Measurements from ENCODE around the gene FMNL2.
A peak's percentile ranks its signal among the peaks of the same experiment; 100 is the strongest.

FMNL2 gene

DNA sequence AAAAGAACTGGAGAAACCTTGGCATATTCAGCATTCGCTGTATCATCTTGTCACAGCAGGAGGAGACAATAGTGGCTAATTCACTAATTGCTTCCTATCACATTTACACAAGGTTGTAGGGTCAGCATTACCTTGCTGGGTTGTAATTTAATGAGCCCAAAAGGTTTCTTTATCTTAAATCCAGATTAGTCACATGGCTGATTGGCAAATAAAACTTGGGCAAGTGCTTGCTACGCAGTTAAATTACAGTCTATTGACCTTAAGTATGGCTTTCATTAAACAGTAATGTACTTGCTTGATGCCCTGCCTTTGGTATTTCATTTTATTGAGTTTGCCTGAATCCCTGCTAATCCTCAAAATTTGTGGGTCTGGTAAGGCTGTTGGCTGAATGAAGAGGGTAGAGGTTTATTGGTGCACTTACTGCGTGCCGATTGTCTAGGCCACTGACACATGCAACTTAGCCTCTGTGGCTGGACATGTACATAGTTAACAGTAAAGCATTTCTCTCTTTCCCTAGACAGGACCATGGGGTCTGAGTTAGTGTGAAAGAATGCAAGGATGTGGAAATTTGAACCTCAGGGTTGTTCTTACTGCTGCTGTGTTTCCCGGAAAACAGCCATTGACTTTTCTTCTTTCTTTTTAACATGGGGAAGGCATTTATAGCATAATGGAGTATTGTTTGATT is 34.3 kb downstream of the FMNL2 start:
- DNase-seq (ENCODE audit: low read depth, low spot score), result peak; percentile 89
- in situ Hi-C loops (cut with HindIII; ENCODE audit: low sequenced_read_pairs), result no loop called here
- H3K4me3 ChIP-seq (ENCODE audit: low read depth, low read length), result no peak overlapping the region
- TF ChIP-seq, protein P1, sequence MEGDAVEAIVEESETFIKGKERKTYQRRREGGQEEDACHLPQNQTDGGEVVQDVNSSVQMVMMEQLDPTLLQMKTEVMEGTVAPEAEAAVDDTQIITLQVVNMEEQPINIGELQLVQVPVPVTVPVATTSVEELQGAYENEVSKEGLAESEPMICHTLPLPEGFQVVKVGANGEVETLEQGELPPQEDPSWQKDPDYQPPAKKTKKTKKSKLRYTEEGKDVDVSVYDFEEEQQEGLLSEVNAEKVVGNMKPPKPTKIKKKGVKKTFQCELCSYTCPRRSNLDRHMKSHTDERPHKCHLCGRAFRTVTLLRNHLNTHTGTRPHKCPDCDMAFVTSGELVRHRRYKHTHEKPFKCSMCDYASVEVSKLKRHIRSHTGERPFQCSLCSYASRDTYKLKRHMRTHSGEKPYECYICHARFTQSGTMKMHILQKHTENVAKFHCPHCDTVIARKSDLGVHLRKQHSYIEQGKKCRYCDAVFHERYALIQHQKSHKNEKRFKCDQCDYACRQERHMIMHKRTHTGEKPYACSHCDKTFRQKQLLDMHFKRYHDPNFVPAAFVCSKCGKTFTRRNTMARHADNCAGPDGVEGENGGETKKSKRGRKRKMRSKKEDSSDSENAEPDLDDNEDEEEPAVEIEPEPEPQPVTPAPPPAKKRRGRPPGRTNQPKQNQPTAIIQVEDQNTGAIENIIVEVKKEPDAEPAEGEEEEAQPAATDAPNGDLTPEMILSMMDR (IDR thresholded peaks at IDR 0.05; ENCODE audit: low read depth, low read length), result no peak

DNA sequence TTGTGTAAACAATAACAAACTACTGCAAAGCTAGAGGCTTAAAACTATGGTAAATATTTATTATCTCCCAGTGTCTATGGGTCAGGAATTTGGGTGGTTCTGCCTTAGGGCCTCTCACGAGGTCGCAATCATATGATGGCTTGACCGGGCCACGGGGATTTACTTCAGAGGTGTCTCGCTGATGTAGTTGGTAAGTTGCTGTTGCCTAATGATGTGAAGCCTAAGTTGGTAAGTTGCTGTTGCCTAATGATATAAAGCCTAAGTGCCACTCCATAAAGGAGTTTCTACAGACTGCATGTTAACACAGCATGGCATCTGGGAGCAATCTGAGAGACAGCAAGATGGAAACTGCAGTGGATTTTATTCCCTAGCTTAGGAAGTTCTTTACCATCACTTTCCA is 35.8 kb downstream of the FMNL2 start:
- in situ Hi-C loops (cut with HindIII; ENCODE audit: low sequenced_read_pairs), result no loop called here
- no peak overlapping the region for H3K4me3 ChIP-seq (ENCODE audit: low read depth, low read length)
- TF ChIP-seq, protein P1 (IDR thresholded peaks at IDR 0.05; ENCODE audit: low read depth, low read length), result no peak
- DNase-seq (ENCODE audit: low read depth, low spot score), result no peak

DNA sequence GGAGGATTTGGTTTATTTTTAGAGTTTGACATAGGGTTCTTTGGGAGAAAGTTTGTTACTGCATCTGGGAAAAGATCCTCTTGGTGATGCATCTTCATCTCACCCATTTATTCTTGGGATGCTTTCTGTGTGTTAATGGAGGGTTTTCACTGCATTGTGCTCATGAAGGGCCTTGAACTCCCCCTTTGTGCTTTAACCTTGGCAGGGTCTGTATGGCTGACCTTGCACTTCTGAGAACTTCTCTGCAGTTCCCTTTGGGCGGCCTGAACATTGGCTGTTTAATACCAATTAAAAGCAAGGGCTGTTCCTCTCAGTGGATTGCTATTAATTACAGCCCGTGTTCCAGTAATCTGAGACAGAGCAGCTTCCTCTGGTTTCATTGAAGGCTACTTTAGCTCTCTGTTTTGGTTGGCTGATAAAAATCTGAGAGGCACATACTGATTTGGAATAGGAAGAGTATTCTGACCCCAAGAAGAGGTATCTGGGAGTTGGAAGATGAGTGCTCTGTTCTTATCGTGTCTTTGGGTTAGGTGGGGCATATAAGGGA is 37.5 kb downstream of the FMNL2 start:
- no peak for DNase-seq (ENCODE audit: low read depth, low spot score)
- H3K4me3 ChIP-seq (ENCODE audit: low read depth, low read length), result no peak overlapping the region
- TF ChIP-seq, protein P1 (IDR thresholded peaks at IDR 0.05; ENCODE audit: low read depth, low read length), result no peak
- in situ Hi-C loops (cut with HindIII; ENCODE audit: low sequenced_read_pairs), result no loop called here

DNA sequence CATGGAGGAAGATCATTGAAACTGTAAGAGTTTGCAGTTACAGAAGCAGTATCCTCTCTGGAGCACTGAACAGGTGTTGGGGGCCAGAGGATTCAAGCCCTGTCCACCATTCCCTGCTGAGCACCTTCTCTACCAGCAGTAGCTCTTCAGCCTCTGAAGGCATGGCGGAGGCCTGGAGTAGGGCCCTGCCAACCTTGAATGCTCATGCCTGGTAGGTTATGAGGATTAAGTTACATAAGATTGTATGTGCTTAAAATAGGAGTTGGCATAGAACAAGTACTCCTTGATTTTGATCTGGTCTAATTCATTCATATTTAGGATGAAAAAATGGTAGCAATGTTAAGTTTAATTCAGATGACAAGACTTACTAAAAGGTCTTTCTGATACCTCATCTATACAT is 40.2 kb downstream of the FMNL2 start:
- in situ Hi-C loops (cut with HindIII; ENCODE audit: low sequenced_read_pairs), result no loop called here
- no peak overlapping the region for H3K4me3 ChIP-seq (ENCODE audit: low read depth, low read length)
- TF ChIP-seq, protein P1 (IDR thresholded peaks at IDR 0.05; ENCODE audit: low read depth, low read length), result no peak
- no peak for DNase-seq (ENCODE audit: low read depth, low spot score)

DNA sequence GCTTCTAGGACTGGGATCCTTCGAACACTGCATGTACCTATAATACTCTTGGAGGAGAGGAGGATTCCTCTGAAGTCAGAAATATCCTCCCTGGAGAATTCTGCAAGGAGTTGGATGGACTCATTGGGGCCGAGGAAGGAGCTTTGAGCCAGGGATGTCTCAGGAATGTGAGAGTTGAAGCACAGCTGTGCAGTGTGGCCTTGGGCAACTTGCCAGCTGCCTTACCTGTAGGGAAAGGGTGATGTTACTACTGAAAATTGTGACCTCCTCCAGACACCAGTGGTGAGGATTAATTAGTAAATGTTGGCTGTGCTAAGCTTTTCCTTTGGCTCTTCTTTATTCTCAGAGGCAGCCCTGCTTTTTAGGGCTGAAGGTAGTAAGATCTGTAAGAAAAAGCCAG is 41.4 kb downstream of the FMNL2 start:
- no peak overlapping the region for H3K4me3 ChIP-seq (ENCODE audit: low read depth, low read length)
- TF ChIP-seq, protein P1 (IDR thresholded peaks at IDR 0.05; ENCODE audit: low read depth, low read length), result no peak
- in situ Hi-C loops (cut with HindIII; ENCODE audit: low sequenced_read_pairs), result no loop called here
- no peak for DNase-seq (ENCODE audit: low read depth, low spot score)

DNA sequence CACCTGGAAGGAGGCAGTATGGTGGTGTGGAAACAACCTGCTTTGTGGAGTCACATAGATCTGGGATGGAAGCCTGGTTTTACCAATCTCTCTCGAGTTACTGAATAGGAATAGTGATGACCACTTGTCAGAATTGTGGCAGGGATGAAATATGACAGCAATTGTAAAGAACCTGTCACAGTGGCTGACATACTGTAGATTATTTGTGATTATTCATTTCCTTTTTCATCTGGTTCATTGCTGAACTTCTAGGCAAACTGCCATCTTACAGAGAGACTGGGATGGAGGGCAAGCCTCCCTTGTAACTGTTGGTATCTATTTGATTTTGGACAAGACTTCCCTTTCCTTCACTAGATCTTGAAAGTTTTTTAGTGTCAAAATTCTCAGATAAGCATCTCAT is 42.0 kb downstream of the FMNL2 start:
- no peak overlapping the region for H3K4me3 ChIP-seq (ENCODE audit: low read depth, low read length)
- in situ Hi-C loops (cut with HindIII; ENCODE audit: low sequenced_read_pairs), result no loop called here
- TF ChIP-seq, protein P1 (IDR thresholded peaks at IDR 0.05; ENCODE audit: low read depth, low read length), result no peak
- no peak for DNase-seq (ENCODE audit: low read depth, low spot score)

Measured in astrocyte of the spinal cord (primary cell).